Renal cortical epithelial cell (primary cell): ENCODE measurements around the gene DNHD1. TPM values are rescaled to one million over a fixed set of nuclear protein-coding genes. Genes with fewer than 3 reads are reported as not detected.

Experiments
- DNase-seq: peaks from one replicate; pipeline ENCODE4 v3.0.0-alpha.2; 2011; ENCODE audit warnings: low read depth
- total RNA-seq: library from RNA; depleted of rRNA; stranded (reverse); fragments of >200 nt; gene quantifications from 2 replicates; pipeline ENCODE4 v1.2.3, GENCODE V29; 2014

The DNHD1 gene
- total RNA-seq, 1 donor from 2014 or later: 2.5 TPM

DNA sequence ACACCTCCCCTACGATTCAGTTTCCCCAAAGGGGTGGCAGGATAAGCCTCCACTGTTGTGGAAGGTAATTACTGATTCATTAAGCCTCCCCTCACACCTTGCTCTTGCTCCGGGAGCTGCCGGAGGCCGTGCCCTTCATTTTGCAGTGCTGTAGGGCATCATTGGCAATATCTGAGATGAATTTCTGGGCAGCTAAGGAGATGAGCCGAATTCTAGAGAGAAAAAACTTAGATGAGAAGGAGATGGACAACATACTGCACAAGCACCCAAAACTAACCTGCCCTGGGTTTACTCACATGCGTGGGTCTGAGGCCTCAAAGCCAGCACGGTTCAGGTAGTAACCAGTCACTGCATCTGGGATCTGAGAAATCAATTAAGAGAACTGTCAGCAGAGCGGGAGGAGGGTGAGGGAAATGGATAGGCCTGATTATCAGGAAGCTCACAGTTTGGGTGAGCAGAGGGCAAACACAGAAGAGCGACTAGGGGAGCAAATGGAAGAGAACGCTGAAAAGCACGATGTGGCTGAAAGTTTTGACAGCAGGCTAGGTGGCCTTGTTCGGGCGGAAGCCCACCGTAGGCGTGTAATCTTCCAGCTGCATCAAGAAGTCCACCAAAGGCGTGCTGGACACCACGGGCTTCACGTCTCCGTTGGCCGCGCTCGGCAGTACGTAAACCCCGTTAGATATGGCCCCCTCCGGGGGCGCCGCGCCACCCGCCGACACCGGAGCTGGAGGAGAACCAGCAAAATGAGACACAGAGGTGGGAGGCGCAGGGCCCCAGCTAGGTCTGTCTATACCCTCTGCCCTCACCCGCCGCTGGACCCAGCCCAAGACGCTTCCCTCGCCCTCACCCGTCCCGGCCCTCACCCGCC, 114.2 kb downstream of the DNHD1 start:
- DNase-seq: no peak

DNA sequence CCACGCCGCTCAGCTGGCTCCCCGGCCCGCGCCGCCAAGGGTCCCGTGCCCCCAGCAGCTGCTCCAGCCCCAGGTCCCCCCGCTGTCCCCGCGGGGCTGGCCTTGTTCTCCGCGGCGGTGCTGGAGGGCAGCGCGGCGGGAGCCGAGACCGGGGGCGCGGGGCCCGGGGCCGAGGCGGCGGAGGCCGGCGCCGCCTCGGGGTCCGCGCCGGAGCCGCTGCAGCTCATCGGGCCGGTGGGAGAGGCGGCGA, 114.8 kb downstream of the DNHD1 start:
- DNase-seq: no peak

DNA sequence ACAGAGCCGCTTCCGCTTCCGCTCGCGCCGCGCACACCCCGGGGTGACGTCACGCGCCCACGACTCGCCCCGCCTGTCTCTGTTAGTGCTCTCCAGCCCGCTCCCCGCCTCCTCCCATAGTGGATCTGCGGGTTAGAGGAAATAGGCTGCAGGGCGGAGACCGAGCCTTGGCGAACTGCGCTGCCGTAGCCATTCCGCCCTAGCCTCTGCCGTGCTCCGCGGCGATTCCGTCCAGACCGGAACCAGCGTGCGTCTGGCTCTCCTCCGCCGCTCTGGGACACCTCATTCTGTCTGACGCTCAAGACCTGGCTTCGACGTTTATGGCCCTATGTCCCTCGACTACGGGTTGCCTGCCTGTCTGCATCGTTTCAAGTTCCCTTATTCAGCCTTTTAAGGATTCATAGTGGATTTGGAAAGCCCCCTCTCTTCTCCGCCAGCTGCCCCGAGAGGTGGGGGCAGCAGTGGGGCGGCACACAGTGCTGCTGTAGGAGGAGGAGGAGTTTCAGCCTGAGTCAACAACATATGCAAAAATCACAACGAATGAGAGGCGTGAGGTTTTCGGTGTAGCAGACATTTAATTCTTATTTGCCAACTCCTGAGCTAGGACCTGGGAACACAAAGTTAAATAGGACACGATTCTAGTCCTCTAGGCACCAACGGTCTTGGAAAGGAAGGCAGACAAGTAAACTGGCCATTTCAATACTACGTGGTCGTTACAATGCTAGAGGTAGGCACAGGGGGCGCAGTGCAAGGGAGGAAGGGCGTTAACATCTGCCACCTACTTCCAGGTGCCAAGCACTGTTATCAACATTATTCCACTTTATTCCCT, 115.3 kb downstream of the DNHD1 start, which contains the start of gene TAF10:
TSS of gene TAF10 (minus strand) at position 4 of the 829 bp plus-strand sequence. CDS start 27 bp downstream, outside the sequence.
- peak; percentile 85 for DNase-seq

DNA sequence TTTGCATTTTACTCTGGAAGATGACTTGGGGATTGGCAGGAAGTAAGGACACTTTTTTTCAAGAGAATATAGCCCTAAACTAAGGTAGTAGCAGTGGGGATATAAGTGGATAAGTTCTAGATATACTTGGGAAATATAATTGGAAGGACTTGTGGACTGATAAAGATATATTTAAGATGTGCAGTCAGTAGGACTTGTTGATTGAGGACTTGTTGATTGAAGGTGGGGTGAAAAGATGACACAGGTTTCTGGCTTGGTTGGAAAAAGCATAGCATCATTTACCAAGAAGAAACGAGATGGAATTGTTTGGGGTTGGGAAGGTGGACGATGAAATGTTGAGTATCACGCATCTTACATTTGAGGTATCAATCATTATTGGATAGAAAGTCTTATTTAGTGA, 116.4 kb downstream of the DNHD1 start:
- no peak for DNase-seq

DNA sequence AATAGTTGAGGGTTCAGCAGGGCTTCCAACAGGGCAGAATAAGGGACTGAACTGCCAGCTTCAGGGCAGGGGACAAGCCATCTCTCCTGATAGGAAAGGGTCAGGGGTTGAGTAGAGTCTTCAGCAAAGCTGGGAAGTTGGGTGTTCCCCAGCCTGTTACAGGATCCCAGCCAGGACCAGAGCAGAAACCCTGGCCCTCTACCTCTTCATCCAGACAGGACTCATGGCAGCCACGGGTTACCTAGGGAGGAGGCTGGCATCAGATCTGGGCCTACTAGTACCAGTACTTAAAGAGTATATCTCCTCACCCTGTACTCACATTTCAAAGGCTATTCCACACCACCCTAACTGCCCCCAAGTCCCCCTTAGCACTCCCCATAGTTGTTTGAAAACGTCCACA, 117.4 kb downstream of the DNHD1 start:
- no peak for DNase-seq

DNA sequence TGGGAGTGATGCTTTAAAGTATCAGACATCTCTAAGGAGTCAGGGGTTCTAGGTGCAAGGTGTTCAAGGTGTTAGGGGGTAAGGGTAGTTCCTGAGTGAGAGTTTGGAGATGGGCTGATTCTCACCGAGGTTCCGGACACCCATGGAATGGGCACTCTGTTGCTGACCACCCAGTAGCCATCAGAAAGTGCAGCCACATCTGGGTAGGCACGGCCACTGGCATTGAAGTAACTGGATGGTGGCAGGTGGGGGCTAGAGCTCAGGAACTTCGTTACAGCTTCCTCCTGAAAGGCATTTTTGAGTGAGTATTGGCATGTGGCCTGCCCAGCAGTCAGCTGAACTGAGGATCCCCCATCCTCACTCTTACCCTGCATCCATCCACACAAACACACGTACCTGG, 118.0 kb downstream of the DNHD1 start:
- no peak for DNase-seq

DNA sequence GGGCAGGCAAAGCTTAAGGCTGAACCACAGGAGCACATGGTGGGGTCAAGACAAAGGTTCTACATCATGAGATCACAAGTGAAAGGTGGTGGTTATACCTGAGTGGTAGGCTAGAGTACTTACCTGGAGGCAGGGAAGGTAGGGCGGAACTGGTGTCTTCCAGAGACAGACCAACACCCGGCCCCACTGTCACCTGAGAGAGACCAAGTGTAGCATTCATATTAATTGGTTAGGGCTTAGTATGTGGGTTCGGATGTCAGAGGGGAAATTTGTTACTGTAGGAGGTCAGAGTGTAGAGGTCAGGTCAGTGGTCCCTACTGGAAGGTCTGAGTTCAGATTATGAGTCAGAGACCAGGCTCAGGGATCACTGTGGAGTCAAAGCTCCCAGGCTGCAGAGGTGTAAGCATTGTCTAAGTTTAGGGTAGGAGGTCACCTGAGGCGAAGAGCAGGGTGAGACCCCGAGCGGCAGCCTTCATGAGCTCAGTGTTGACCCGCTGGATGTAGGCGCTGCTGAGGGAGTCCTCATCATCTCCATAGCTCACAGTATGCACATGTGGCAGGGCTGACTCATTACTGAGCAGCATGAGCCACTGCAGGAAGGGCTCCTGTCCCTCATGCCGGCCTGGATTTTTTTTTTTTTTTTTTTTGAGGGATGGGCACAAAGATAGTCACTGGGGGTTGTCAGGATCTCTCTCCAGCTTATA, 119.0 kb downstream of the DNHD1 start:
- DNase-seq: no peak

DNA sequence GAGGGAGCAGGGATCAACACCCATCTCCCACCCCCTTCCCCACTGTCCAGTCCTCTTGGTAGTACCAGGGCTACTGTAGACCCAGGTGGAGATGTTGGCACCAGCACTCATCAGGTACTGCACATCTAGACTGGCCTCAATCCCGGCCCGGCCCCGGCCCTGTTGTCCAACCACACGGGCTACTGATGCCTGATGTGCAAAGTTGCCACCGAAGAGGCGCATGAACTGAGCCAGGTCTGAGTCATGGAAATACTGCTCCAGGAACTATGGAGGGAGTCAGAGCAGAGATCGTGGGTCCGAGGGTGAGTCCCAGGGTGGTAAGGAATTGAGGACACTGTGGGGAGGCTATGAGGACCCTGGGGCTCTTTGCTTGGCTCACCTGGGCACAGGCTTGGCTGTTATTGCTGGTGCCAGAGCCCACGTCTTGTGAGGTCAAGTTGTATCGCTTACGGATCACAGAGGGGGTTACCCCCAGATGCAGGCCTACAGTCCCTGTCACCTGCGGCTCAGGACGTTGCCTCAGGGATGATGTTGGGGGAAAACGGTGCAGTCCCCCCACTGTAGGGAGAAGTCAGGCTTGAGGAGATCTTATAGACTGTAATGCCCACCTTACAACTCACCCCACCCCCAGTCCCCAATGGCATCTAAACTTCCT, 119.6 kb downstream of the DNHD1 start:
- no peak for DNase-seq

DNA sequence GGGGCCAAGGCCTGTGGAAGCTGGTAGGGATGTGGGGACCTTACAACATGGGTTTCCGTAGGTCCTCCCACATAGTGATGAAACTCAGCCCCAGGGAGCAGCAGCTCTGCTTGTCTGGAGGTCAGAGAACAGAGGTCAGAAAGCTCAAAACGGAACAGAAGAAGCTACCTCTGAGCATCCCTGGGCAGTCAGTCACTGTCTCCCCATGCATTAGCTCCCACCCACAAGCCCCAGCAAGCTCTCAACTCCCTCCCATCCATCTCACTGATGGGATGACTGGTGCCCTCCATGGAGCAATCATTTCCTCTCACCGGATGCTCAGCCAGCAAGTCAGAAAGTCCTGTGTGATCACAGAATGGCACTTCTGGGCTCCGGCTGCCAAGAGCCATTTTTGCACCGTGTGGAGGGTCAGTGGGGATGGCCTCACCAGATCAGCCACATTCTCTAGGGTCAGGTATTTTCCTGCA, 120.3 kb downstream of the DNHD1 start:
- no peak for DNase-seq

DNA sequence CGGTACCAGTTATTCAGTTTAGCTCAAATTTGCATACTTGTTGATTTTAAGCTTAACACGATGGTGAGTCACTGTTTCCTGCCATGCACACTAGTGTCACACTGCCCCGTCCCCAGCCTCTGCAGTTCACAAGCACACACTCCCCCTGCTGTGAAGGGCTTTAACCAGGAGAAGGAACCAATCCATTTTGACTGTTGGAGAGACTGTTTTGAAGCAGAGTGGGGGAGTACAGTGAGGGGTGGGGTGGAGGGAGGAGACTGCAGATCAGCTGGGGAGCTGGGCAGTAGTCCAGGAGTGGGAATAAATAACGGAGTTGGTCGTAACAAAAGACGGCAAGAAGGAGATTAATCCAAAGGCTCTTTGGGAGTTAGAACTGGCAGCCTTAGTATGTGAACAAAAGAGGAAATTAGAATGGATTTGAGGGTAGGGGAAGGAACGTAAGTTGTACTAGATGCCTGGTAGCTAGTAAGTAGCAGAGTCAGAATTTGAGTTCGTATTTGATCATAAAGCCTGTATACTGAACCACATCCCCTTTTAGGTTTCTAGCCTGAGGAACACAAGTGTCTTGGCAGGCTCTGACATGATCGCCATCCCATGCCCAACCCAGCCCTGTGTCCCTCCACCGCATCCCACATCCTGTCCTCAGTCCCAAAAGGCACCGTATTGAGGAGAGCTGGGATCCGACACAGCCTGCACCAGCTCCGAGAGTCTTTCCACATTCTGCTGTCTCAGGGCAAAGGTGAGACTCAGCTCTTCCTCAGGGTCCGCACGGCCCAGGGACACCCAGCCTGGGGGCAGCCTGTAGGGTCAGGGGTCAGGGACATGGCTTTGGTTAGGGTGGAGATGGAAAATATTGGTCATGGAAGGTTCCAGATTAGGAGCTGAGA, 121.3 kb downstream of the DNHD1 start:
- DNase-seq: peak; percentile 78

DNA sequence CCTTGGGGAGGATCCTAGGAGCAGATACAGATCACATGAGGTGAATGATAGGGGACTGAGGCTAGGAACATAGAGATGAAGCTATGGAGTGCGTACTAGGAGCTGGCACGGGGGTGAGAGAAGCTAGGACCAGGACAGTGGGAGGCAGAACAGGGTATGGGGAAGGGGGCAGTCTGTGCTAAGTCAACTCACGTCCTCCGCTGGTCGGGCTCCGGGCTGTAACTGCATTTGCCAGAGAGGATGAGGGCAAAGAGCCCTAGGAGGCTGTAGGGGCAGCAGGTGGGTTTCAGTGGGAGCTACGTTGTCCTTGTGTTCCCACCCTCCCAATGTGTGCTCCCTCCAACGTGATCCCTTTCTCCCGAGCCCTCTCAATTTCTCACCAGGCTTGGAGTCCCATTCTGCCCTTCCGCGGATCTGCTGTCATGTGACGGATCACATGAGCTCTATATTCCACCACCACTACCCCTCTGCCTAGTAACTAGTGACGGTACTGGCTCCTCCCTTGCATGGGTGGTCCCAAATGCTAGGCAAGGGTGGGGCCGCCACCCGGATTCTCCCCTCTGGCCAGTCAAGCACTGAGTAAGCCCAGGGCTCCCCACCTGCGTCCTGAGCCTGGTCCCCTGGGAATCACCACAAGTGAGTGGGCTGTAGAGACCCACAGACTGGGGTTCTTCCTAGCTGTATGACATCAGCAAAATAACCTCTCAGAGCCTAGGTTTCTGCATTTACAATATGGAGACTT, 122.1 kb downstream of the DNHD1 start, which contains the start of gene TPP1:
TSS of gene TPP1 (minus strand) at position 419 of the 742 bp plus-strand sequence. CDS start at position 397, 22 bp downstream.
- DNase-seq: peak; percentile 90

DNA sequence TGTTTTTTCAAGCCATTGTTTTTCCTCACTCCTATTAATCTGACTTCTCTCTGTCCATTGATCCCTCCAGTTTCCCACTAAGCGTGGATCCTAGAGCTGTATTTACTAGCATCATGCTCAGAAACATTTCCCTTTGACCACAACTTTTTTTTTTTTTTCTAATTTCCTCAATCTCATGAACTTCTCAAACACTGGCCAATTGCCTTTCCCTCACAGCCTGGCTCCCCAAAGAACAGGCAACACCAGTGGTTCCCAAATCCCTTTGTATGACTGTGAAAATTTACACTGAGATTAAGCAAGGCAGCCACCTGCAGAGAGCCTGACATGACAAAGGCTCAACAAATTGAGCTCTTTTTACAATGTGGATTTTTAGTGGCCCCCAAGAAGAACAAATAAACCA, 123.6 kb downstream of the DNHD1 start:
- no peak for DNase-seq

Other genes starting within 250 kb of the DNHD1 start
- not detected in 2 replicates for gene CCKBR, start 237.4 kb upstream of the DNHD1 start, total RNA-seq
- 50.3 and 118 TPM in 2 replicates for gene CAVIN3, start 176.8 kb upstream of the DNHD1 start, total RNA-seq
- 8.0 and 38.8 TPM in 2 replicates for gene SMPD1, start 106.8 kb upstream of the DNHD1 start, total RNA-seq
- gene APBB1, start 78.2 kb upstream of the DNHD1 start, total RNA-seq: 16.7 and 50.4 TPM in 2 replicates
- gene HPX, start 56.3 kb upstream of the DNHD1 start, total RNA-seq: 0.20 TPM in 1 of 2 replicates, not detected in the other
- gene TRIM3, start 23.3 kb upstream of the DNHD1 start, total RNA-seq: 5.6 and 16.5 TPM in 2 replicates
- gene ARFIP2, start 15.9 kb upstream of the DNHD1 start, total RNA-seq: 64.5 and 78.0 TPM in 2 replicates
- 34.7 and 38.7 TPM in 2 replicates for gene TIMM10B, start 15.8 kb upstream of the DNHD1 start, total RNA-seq
- gene RRP8, start 106.3 kb downstream of the DNHD1 start, total RNA-seq: 6.4 and 22.6 TPM in 2 replicates
- 133 and 183 TPM in 2 replicates for gene ILK, start 106.5 kb downstream of the DNHD1 start, total RNA-seq
- 36.1 and 36.9 TPM in 2 replicates for gene TAF10, start 114.9 kb downstream of the DNHD1 start, total RNA-seq
- 16.1 and 107 TPM in 2 replicates for gene TPP1, start 122.1 kb downstream of the DNHD1 start, total RNA-seq
- under 0.01 and 1.3 TPM in 2 replicates for gene DCHS1, start 158.5 kb downstream of the DNHD1 start, total RNA-seq
- gene MRPL17, start 186.1 kb downstream of the DNHD1 start, total RNA-seq: 27.2 and 49.8 TPM in 2 replicates